NK-92 (cell line): ENCODE results near the gene FXYD3.

Experiments
- DNase-seq: peaks from one replicate; lab custom pipeline; 2025; ENCODE audit not compliant: unreplicated experiment; lab: John Stamatoyannopoulos, UW

FXYD3 gene

GRCh38 chr19:35157431-35157830, 41.8 kb downstream of the FXYD3 start:
- no peak for DNase-seq

- no peak for DNase-seq
Observed at GRCh38 chr19:35159606-35160005, 44.0 kb downstream of the FXYD3 start.

- no peak for DNase-seq
Observed at GRCh38 chr19:35160629-35161433, 45.2 kb downstream of the FXYD3 start.

GRCh38 chr19:35161434-35161743, 45.8 kb downstream of the FXYD3 start:
- DNase-seq, result no peak

- DNase-seq, result no peak
Observed at GRCh38 chr19:35162471-35163326, 47.1 kb downstream of the FXYD3 start.

GRCh38 chr19:35164418-35164817, 48.8 kb downstream of the FXYD3 start:
- no peak for DNase-seq

- no peak for DNase-seq
Observed at GRCh38 chr19:35165200-35166058, 49.8 kb downstream of the FXYD3 start.

GRCh38 chr19:35166100-35167063, 50.8 kb downstream of the FXYD3 start:
- no peak for DNase-seq

GRCh38 chr19:35167251-35168119, 51.9 kb downstream of the FXYD3 start:
- no peak for DNase-seq

GRCh38 chr19:35168196-35168595, 52.6 kb downstream of the FXYD3 start:
- no peak for DNase-seq

GRCh38 chr19:35169221-35169995, 53.8 kb downstream of the FXYD3 start:
- no peak for DNase-seq

- DNase-seq, result no peak
Observed at GRCh38 chr19:35170359-35171061, 54.9 kb downstream of the FXYD3 start.

GRCh38 chr19:35171730-35172129, 56.1 kb downstream of the FXYD3 start:
- DNase-seq, result no peak
